ENCODE data around the gene WDR70.

DNA sequence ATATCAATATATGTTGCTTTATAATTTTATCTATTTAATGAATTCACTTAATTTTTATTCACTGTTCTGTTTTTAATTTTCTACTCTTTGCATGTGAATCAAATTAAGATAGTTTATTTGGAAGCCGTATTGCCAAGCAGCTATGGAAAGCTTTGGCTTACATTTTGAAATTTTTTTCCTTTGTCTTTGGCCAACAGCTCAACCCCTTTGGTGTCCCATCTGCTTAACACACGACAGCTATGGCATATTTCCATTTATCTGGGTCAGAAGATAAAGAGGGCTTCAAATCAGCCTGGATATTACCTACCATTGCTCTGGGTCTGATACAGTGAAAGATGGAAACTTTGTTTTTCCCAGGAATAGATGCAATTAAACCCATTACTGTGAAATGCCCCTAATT lies 201.0 kb downstream of the WDR70 start:
- no peak for TF ChIP-seq NFYB (IDR thresholded peaks at IDR 0.05; ENCODE audit: insufficient read depth, low read depth, low read length)
- TF ChIP-seq STAT1 (conservative IDR thresholded peaks at IDR 0.05), result no peak
- TF ChIP-seq, protein P1, sequence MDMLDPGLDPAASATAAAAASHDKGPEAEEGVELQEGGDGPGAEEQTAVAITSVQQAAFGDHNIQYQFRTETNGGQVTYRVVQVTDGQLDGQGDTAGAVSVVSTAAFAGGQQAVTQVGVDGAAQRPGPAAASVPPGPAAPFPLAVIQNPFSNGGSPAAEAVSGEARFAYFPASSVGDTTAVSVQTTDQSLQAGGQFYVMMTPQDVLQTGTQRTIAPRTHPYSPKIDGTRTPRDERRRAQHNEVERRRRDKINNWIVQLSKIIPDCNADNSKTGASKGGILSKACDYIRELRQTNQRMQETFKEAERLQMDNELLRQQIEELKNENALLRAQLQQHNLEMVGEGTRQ (IDR thresholded peaks at IDR 0.05; ENCODE audit: borderline replicate concordance, low read depth, low read length), result no peak
- no peak for TF ChIP-seq ETV6 (conservative IDR thresholded peaks at IDR 0.05 in 1 of 2, IDR thresholded peaks at IDR 0.05 in 1 of 2; ENCODE audit: borderline replicate concordance in 1 of 2, low read depth in 1 of 2)
- TF ChIP-seq SUZ12 (IDR thresholded peaks at IDR 0.05; ENCODE audit: unreplicated experiment), result no peak
- TF ChIP-seq DPF2 (IDR thresholded peaks at IDR 0.05), result no peak
- TF ChIP-seq RFX5 (IDR thresholded peaks at IDR 0.05; ENCODE audit: low read depth, low read length), result no peak
- TF ChIP-seq, protein P2, sequence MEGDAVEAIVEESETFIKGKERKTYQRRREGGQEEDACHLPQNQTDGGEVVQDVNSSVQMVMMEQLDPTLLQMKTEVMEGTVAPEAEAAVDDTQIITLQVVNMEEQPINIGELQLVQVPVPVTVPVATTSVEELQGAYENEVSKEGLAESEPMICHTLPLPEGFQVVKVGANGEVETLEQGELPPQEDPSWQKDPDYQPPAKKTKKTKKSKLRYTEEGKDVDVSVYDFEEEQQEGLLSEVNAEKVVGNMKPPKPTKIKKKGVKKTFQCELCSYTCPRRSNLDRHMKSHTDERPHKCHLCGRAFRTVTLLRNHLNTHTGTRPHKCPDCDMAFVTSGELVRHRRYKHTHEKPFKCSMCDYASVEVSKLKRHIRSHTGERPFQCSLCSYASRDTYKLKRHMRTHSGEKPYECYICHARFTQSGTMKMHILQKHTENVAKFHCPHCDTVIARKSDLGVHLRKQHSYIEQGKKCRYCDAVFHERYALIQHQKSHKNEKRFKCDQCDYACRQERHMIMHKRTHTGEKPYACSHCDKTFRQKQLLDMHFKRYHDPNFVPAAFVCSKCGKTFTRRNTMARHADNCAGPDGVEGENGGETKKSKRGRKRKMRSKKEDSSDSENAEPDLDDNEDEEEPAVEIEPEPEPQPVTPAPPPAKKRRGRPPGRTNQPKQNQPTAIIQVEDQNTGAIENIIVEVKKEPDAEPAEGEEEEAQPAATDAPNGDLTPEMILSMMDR (IDR thresholded peaks at IDR 0.05 in 2 of 3, conservative IDR thresholded peaks at IDR 0.05 in 1 of 3; ENCODE audit: control insufficient read depth in 2 of 3, extremely low read depth in 1 of 3, insufficient read depth in 1 of 3, low read depth in 3 of 3, low read length in 3 of 3), result no peak

Data from GM12878 (cell line).